SKM-1 treated with dmso at 0.1 percent for 144 hours (cell line): ENCODE results near the gene EBI3.
A peak's percentile ranks its signal among the peaks of the same experiment; 100 is the strongest.
"Not testable (repeated sequence)": the region's sequence is repeated elsewhere in the genome, so short reads cannot be mapped to it uniquely, and the experiment has no call there.

ENCODE experiments used
- DNase-seq: peaks from one replicate; lab custom pipeline; 2025; ENCODE audit not compliant: unreplicated experiment; lab: John Stamatoyannopoulos, UW

The EBI3 gene

GRCh38 chr19:4229179-4229931, at the start of gene EBI3:
Gene EBI3 (plus strand): TSS chr19:4229523. CDS start chr19:4229551, 28 bp downstream.
- DNase-seq, result no peak

GRCh38 chr19:4181053-4181508, 48.2 kb upstream of the EBI3 start:
- DNase-seq, result no peak

- DNase-seq, result peak; percentile 87
Observed at GRCh38 chr19:4182084-4182810, 47.1 kb upstream of the EBI3 start, which contains the start of the genes ANKRD24 and SIRT6. Gene ANKRD24 (plus strand): TSS chr19:4182689. CDS start chr19:4186426, 3,737 bp downstream. Gene SIRT6 (minus strand): TSS chr19:4182563. CDS start chr19:4182539, 24 bp downstream.

- no peak for DNase-seq
Observed at GRCh38 chr19:4183967-4184717, 45.2 kb upstream of the EBI3 start.

GRCh38 chr19:4184718-4185352, 44.5 kb upstream of the EBI3 start:
- DNase-seq, result no peak

GRCh38 chr19:4185413-4186086, 43.8 kb upstream of the EBI3 start:
- no peak for DNase-seq

GRCh38 chr19:4186087-4186993, 43.0 kb upstream of the EBI3 start:
- DNase-seq, result peak; percentile 70

- no peak for DNase-seq
Observed at GRCh38 chr19:4187313-4188122, 41.8 kb upstream of the EBI3 start.

- DNase-seq, result no peak
Observed at GRCh38 chr19:4189641-4190040, 39.7 kb upstream of the EBI3 start.

- not testable (repeated sequence) for DNase-seq
Observed at GRCh38 chr19:4192537-4192936, 36.8 kb upstream of the EBI3 start.

GRCh38 chr19:4194353-4194752, 35.0 kb upstream of the EBI3 start:
- no peak for DNase-seq

GRCh38 chr19:4196009-4196408, 33.3 kb upstream of the EBI3 start:
- DNase-seq, result no peak

GRCh38 chr19:4196587-4197148, 32.7 kb upstream of the EBI3 start:
- no peak for DNase-seq

- no peak for DNase-seq
Observed at GRCh38 chr19:4197228-4197624, 32.1 kb upstream of the EBI3 start.

GRCh38 chr19:4197625-4198466, 31.5 kb upstream of the EBI3 start:
- no peak for DNase-seq

- DNase-seq, result no peak
Observed at GRCh38 chr19:4198467-4199126, 30.7 kb upstream of the EBI3 start.
